NCI-H1048 (cell line): Measurements from ENCODE around the gene KIRREL3.
A peak's percentile ranks its signal among the peaks of the same experiment; 100 is the strongest.

Experiments
- DNase-seq: peaks from one replicate; lab custom pipeline; 2025; lab: John Stamatoyannopoulos, UW

Gene KIRREL3

DNA sequence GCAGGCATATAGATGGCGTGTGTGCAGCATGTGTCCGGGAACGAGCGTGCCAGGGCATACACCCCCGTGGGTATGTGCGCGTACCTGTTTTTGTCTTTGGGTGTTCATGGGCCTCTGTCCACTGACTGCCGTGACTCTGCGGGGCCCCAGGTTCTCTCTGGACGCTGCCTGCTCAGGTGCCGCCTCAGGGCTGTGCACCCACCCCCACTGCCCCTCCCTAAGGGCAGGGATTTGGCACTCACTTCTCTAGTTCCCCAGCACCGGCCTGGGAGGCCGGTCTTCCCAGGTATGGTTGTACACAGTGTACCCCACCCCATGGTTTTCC is 533.6 kb downstream of the KIRREL3 start:
- no peak for DNase-seq

DNA sequence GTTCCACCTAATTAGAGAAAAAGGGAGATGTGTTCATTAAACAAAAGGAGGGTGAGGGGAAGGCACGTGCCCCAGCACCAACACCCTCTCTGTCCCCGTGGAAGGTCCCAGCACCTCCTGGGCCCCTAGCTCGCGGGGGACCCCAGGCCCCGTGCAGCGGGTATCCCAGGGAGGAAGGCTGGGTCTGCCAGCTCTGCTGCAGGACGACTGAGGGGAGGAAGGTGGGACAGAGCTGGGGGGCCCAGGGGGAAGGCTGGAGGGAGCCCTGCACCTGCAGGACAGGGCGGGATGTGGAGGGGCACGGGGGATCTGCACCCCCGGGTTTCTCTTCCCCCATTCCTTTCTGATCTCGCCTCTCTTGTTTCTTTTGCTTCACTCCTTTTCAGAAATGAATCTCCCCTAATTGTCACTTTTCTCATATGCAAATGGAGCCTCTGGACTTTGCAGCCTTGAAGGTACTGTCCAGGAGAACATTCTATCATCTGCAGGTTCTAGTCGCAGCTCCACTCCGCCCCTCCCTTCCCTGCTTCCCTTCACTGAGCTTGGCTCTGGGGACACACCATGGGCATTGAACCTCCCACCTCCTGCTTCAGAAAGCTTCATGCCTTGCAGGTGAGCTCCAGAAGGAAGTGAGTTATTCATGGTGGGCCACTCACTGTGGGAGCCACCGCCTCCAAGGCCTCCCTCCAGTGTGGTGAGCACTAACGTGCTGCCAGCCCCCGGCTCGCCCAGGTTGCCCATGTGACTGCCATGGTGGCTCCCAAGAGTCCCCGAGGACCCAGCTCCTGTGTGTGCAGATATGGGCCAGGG is 534.1 kb downstream of the KIRREL3 start:
- no peak for DNase-seq

DNA sequence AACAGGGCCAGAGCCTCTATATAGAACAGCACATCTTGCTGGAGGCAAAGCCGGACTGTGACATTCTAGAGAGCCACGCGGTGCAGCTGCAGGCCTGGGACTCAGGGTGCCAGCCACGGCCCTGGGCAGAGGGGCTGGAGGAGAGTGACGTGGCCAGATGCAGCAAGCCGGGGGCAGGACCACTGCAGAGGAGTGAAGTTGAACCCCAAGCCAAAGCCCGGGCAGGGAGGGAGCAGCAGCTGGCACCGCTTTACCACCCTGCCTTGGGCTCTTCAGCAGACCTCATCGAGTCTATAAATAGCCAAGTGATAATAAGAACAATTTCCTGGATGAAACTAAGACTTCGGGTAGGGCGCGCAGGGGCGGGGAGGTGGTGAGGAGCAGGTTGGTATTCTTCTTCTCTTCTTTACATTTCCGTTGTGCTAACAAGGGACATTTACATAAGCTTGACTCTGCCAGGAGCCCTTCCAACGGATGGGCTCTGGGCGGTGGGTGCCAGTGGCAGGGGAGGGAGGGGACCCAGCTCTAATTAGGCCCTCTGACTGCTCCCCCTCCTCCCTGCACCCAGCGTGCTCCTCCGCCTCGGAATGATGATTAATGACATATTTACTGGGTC is 534.9 kb downstream of the KIRREL3 start:
- no peak for DNase-seq

DNA sequence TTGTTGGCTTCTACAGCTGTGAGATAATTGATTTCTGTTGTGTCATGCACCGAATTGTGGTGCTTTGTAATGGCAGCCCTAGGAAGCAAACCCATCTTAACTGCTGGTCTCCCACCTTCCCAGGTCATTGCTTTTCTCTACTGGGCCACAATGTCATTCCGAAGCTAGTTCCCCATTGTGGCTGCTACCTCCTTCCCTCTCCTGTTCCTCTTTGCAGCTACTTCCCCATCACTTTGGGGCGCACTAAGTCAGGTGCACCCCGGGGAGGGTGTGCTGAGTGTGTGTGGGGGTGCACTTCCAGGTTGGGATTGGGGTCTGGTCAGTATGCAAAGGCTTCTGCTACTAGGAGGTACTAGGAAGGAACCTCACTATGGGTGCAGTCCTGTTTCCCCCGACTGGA is 535.8 kb downstream of the KIRREL3 start:
- DNase-seq: no peak

DNA sequence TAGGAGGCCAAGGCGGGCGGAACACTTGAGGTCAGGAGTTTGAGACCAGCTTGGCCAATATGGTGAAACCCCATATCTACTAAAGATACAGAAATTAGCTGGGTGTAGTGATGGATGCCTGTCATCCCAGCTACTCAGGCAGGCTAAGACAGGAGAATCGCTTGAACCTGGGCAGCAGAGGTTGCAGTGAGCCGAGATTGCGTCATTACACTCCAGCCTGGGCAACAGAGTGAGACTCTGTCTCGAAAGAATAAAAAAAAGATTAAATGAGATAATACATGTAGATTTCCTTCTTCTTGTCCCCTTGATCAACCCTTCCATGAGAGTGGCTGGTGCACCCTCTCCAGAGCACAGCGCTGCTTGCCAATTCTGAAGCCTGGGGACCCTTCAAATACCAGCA is 538.1 kb downstream of the KIRREL3 start:
- DNase-seq: no peak

DNA sequence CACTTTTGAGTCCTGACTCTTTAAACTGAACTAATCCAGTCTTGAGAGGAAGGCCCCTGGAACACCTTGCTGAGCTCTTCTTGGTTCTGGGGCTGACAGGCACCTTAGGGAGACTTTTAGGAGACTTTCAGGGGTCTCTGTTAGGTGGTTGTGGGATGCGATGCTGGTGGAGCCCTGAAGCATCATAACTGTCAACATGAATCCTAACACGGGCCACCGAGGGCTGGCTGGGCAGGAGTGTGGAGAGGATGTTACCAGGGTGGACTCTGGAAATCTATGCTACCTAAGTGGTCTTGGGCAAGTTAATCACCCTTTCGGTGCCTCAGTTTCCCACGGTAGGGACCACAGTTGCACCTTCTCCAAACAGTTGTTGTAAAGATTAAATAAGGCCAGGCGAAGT is 538.6 kb downstream of the KIRREL3 start:
- DNase-seq: no peak

DNA sequence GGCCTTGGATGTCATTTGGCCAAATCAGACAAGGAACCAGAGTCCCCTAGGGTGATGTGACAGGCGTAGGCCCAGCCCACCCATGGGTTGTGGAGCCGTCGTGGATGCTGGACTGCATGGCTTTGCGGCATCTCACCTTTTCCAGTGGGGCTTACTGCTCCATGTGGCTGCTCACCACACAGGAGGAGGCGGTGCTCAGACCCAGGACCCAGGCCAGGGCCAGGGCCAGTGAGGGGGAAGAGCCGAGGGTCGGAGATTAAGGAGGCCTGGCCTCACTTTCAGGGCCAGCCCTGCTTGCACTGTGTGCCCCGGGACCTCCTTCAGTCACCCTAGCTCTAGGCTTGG is 539.5 kb downstream of the KIRREL3 start:
- DNase-seq: no peak

DNA sequence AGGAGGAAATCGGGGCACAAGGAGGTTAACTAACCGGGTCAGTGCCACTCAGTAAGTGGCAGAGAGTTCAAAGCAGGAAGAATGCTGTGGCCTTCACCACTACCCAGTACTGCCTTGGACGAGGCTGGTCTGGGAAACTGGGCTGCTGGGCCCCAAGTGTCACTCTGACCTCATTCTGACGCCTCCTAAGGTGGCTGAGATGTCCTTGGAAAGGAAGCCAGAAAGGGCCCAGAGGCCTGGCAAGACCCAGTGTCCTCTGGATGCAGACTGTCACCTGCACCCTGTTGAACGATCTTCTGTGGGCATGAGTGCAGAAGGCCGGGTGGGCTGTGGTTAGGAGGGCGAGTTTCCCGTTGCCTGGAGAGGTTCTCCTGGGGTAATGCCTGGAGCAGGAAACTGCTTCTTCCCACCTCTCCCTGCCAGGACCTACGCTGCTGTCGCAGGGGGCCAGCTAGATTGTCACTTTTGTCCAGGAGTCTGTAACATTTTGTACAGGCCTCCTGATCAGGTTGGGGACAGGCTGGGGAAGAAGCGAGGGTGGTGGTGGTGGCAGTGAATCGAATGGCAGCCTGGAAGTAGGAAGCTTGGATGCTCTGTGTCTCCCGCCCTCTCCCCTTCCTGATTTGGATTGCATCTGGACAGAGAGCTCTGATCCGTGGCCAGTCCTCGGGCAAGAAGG is 540.0 kb downstream of the KIRREL3 start:
- no peak for DNase-seq

DNA sequence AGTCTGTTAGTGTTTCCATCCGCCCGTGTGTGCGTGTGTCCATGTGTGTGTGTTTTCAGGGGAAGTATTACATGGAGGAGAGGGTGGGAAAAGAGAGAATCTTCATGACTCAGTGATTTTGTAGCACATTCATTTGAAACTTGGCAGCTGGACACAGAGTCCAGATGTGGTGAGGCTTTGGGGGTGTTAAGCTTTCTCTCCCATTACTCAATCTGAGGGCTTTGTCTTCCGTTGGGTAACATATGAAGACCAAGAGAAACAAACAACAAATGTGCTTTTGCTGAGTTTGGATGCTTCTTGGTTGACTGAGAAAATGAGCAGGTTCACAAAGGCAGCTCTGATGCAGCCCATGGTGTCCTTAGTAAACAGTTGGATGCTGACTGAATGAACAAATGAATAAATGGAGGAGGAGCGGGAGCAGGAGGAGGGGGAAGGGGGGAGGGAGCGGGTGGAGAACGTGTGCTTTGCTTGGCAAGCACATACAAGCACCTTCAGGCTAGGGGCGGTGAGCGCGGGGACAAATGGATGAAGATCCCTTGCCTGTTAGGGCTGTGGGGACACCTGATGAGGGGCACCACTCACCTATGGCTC is 540.8 kb downstream of the KIRREL3 start:
- DNase-seq: no peak

DNA sequence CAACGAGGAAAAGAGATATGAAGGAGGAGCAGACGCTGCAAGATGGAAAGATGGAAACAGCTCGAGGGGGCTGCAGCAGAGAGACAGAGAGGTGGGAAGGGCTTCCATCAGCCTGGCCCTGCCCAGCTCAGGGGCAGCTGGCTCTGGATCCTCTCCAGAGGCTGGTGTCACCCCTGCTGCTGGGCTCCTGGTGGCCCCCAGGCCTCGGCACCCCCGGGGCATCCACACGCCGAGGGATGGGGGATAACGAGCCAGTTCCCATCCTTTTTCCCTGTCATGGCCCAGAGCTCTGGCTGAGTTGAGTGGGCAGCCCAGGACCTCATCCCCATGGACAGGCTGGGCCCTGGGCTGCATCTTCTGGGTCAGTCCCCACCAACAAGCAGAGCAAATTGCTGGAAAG is 542.8 kb downstream of the KIRREL3 start:
- DNase-seq: no peak

DNA sequence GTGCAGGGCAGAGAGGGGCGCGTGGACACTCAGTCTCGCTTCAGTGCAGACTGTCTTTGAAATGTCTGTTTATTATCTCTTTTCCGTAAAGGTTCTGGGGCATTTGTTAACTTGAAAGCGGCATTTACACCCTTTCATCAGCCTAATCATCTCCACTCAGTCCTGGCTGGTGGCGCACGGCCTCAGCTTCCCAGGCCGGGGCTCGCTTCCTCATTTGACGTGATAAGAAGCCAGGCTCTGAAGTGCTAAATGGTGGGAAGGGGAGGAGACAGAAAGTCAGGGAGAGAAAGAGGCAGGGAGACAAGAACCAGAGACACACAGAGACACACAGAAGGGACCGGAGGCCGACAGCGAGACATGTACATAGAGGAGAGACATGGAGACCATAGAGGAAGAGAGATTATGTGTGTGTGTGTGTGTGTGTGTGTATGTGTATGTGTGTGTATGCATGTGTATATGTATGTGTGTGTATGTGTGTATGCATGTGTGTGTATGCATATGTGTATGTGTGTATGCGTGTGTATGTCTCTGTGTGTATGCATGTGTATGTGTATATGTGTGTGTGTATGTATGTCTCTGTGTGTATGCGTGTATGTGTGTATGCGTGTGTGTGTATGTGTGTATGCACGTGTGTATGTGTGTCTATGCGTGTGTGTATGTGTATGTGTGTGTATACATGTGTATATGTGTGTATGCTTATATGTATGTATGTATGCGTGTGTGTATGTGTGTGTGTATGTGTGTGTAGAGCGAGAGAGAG is 543.6 kb downstream of the KIRREL3 start:
- no peak for DNase-seq

DNA sequence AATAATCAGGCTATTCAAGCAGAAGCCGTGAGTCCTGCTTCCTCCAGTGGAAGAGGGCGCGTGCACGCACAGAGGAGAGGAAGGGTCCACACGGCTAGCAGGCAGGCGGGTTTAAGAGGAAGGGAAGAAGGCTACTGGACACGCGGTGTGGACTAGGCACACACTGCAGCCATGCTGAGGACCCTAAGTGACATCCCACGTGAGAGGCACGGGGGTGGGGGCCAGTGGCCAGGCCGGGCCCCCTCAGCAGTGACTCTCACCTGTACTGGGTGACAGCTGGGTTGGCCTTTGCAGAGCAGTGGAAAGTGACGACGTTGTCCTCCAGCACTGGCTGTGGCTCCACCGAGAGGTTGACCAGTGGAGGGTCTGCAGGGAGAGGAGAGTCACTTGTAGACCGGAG is 544.5 kb downstream of the KIRREL3 start:
- DNase-seq: no peak

DNA sequence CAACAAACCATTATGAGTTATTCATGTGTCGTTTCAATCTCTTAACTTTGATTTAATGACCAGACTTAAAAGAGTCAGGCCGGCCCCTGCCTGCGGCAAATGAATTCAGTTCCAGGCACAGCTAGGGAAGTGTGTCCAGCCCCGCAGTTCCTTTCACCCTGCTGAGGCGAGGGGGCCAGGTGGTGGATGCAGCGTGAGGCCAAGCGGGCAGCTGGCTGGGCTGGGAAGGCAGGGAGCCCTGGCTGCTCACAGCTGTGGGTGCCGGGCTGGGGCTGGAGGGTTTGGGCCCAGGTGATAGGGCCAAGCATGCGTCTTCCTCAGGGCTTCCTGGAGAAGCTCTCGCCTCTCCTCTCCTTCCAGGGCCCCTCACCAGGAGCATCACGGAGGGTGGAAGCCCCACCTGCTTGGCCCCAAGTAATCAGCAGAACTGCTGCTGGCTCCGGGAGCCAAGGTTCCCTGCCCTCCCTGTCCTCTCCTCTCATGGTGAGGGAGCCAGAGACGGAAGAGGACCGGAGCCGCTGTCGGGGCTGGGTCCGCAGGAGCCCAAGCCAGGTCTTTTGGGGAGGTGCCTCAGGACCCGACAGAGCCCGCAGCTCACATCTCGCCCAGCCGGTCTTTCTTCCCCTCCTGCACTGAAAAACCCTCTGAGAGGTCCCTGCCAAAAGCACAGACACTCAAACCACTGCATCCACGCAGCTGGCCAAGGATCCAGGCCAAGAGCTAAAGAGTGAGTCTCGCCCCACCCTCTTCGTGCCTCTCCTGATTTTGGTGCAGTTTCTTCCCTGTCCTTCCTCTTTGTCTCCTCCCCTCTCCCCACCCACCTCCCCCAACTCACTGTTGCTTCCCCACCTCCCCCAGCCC is 548.1 kb downstream of the KIRREL3 start:
- DNase-seq: no peak

DNA sequence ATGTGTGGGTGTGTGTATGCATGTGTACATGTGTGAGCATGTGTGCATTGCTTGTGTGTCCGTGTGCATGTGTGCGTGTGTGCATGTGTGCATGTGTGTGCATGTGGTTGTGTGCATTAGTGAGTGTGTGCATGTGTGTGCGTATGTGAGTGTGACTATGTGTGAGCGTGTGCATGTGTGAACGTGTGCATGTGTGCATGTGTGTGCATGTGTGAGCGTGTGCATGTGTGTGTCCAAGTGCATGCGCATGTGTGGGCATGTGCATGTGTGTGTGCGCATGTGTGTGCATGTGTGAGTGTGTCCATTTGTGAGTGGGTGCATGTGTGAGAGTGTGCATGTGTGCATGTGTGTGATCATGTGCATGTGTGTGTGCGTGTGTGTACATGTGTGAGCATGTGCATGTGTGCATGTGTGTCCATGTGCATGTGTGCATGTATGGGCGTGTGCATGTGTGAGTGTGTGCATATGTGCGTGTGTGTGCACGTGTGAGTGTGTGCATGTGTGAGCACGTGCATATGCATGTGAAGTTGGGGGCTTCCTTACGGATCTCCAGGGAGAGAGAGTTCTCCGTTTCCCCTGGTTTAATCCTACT is 549.3 kb downstream of the KIRREL3 start:
- no peak for DNase-seq

DNA sequence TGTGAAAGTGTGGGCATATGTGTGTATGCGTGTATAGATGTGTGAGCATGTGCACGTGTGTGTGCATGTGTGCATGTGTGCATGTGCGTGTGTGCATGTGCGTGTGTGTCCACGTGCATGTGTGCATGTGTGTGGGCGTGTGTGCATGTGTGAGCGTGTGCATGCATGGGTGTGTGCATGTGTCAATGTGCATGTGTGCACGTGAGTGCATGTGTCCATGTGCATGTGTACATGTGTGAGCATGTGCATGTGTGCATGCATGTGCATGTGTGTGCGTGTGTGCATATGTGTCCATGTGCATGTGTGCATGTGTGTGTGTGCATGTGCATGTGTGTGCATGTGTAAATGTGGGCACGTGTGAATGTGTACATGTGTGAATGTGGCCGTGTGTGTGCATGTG is 549.8 kb downstream of the KIRREL3 start:
- no peak for DNase-seq

DNA sequence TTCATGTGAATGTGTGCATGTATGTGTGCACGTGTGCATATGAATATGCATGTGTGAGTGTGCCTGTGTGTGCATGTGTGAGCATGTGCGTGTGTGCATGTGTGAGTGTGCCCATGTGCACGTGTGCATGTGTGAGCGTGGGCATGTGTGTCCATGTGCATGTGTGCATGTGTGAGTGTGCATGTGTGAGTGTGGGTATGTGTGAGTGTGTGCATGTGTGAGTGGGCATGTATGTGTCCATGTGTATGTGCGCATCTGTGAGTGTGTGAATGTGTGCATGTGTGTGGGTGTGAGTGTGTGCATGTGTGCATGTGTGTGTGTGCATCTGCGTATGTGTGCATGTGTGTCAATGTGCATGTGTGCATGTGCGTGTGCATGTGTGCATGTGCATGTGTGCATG is 550.4 kb downstream of the KIRREL3 start:
- DNase-seq: no peak

DNA sequence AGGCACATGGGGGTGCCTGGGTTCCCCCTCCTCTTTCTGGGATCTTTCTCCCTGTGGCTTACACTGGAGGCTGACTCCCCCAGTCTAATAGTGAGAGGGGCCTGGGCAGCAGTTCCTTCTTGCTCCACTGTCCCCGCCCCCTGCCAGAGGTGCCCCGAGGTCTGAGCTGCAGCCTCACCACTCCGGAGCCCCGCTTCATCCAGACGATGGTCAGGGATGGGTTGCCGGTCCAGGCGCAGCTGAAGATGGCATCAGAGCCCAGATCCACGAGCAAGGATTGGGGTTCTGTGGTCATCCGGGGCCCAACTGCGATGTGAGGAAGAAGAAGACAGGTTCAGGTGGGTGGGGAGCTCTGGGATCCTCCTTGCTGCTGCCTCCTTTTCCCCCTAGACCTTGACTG is 554.0 kb downstream of the KIRREL3 start:
- no peak for DNase-seq

DNA sequence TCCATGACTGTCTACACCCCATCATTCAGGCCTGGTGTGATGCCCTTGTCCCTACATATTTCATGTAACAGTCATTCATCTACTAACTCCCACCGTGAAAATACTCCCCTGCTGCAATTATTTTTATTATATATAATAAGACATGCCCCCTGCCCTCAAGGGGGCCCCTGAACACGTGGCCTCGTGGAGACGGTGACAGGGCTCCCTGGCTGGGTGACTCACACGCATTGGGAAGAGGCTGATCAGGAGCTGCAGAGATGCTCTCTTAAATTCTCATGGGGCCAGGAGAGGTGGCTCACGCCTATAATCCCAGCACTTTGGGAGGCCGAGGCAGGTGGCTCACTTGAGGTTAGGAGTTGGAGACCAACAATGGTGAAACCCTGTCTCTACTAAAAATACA is 556.5 kb downstream of the KIRREL3 start:
- no peak for DNase-seq

DNA sequence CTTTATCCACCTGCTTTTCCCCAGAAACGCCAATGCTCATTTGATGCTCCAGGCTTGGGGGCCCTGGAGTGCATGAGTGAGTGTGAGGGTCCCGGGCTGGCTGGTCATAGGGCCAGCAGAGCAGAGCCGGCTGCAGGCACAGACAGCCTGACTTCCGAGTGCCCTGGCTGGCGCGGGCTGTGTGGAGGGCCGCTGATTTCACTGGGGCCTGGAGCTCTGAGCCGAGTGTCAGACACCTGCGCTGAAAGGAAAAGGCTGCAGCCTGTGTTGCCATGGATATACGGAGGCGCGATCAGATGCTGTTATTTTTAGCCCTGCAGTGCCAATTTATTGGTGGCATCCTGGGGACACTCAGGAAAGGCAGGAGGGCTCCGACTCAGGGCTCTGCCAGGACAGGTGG is 557.5 kb downstream of the KIRREL3 start:
- DNase-seq: no peak

DNA sequence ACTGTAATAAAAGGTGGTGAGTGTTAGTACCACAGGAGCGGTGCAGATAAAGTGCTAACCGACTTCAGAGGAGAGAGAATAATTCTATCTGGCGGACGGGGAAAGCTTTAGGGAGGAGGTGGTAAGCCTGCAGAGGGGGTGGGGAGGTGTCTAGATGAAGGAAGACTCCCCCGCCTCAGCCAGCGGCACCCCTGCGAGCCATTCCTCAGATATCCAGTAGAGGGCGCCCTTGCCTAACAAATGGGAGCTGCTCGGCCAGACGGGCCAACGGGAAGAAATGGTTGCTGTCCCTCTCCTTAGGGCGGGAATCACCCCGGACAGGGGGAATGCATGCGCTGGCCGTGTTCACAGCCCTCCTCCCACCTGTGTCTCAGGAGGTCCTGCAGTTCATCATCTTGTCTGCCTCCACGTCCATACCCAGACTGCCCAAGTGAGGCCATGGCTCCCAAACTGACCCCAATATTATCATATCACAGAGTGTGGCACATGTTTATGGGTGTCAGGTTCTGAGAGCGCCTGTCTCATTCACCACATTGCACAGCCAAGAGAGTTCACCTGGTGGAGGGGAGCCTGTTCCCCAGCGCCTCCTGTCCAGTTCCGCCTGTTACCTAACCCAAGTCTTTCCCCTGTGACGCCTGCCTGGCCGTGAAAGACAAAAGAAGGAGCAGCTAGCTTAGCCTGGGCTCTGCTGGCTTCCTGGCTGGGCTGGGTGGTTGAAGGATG is 559.6 kb downstream of the KIRREL3 start:
- DNase-seq: peak; percentile 21
